GM21447 (cell line): ENCODE data around the gene TRIM71.
A peak's percentile ranks its signal among the peaks of the same experiment; 100 is the strongest.
"Not testable (repeated sequence)": the region's sequence is repeated elsewhere in the genome, so short reads cannot be mapped to it uniquely, and the experiment has no call there.

Source experiments
- ATAC-seq: cut with Tn5 transposase; IDR thresholded peaks from one replicate; pipeline ENCODE4 v1.9.1; 2021; ENCODE audit not compliant: unreplicated experiment

TRIM71 gene

GRCh38 chr3:32886911-32887310 lies 69.1 kb downstream of the TRIM71 start:
- no peak for ATAC-seq

GRCh38 chr3:32888739-32889138 lies 70.9 kb downstream of the TRIM71 start:
- peak; percentile 99 for ATAC-seq

DNA sequence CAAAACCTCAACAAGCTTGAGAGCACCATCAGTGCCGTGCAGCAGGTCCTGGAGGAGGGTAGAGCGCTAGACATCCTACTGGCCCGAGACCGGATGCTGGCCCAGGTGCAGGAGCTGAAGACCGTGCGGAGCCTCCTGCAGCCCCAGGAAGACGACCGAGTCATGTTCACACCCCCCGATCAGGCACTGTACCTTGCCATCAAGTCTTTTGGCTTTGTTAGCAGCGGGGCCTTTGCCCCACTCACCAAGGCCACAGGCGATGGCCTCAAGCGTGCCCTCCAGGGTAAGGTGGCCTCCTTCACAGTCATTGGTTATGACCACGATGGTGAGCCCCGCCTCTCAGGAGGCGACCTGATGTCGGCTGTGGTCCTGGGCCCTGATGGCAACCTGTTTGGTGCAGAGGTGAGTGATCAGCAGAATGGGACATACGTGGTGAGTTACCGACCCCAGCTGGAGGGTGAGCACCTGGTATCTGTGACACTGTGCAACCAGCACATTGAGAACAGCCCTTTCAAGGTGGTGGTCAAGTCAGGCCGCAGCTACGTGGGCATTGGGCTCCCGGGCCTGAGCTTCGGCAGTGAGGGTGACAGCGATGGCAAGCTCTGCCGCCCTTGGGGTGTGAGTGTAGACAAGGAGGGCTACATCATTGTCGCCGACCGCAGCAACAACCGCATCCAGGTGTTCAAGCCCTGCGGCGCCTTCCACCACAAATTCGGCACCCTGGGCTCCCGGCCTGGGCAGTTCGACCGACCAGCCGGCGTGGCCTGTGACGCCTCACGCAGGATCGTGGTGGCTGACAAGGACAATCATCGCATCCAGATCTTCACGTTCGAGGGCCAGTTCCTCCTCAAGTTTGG lies 72.9 kb downstream of the TRIM71 start:
- no peak for ATAC-seq

GRCh38 chr3:32891365-32891764 lies 73.6 kb downstream of the TRIM71 start:
- no peak for ATAC-seq

GRCh38 chr3:32892625-32893598 lies 75.1 kb downstream of the TRIM71 start:
- no peak for ATAC-seq

DNA sequence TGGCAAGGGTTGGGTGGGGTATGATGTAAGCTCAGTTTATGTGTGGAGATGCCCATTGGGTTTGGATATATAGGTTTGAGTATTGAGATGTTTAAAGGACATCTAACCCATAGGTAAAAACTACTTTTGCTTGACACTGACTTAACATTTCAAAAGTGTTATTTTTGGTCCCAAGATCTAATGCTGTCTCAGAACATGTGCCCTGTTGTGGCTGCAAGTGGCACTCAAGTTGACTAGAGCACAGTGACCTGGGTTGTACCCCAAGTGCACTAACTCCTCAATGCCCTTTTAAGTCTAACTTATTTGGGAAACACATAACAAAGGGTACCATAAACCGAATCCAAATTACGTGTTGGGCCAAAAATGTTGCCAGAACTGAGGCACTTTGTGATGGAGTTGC lies 77.2 kb downstream of the TRIM71 start:
- no peak for ATAC-seq

DNA sequence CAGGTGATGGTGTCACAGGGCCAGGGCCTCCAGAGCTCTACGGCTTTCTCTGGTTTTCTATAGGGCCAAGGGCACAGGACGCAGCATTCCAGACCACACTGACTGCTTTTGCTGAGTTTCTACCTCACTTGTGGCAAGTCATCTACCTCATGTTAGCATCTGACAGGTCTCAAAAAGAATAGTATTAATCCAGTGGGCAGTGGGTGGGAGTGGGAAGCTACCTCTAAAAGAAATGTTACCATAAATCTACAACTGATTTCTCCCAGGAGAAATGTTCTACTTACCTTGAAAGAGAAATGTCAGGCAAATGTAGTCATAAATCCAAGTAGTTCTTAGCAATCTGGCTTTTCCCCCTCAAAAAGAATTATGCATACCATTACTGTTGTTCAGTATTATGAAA lies 77.9 kb downstream of the TRIM71 start:
- no peak for ATAC-seq

GRCh38 chr3:32896143-32896542 lies 78.3 kb downstream of the TRIM71 start:
- no peak for ATAC-seq

- ATAC-seq: no peak
Observed at GRCh38 chr3:32897001-32897601, 79.3 kb downstream of the TRIM71 start.

- no peak for ATAC-seq
Observed at GRCh38 chr3:32897981-32898623, 80.3 kb downstream of the TRIM71 start.

DNA sequence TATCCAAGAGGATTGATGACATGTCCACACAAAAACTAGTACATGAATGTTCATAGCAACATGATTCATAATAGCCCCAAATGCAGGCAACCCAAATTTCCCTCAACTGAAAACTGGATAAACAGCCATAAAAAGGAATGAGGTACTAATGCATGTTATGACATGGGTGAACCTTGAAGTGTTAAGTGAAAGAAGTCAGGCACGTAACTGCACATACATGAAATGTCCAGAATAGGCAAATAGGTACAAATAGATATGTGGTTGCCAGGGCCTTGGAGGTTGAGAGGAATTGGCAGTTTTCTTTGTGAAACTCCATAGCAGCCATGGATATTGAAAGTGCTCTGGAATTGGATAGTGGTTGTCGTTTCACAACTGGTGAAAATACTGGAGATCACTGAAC lies 81.5 kb downstream of the TRIM71 start:
- ATAC-seq: no peak

DNA sequence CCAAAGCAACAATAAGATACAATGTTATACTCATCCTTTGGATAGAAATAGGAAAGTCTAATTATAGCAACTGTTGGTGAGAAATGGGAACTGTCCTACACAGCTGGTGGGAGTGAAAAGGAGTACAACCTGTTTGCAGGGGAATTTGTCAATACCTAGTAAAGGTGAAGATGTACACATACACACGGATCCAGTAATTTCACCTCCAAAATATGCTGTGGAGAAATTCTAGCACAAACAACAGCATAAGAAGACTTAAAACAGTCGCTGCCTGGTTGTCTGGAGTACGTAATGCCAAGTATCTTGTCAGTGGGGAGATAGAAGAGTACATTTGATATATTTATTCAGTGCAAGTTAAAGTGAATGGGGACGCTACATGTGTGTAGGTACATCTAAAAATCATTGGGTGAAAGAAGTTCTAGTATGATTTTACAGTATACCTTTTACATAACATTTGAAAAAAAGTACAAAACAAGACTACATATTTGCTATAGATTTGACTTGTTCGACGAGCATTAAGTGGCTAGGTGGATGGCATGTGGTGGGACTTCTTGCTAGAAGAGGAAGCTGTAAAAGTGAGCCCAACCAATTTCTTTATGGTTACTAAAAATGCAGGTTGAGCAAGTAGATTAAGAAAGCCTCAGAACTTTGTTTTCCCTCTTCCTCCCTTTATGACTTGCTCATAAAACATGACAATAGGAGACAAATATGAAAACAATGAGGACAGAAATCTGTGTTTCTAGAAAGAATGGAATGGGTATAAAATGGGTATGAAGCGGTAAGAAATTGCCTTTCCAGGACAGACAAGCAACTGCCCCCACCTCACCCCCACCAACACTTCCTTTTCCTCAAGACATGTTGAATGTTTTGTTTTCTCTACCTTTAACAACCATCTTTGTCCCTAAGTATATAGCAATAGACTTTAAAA lies 83.5 kb downstream of the TRIM71 start:
- ATAC-seq: no peak

GRCh38 chr3:32902887-32903371 lies 85.1 kb downstream of the TRIM71 start:
- ATAC-seq: not testable (repeated sequence)

DNA sequence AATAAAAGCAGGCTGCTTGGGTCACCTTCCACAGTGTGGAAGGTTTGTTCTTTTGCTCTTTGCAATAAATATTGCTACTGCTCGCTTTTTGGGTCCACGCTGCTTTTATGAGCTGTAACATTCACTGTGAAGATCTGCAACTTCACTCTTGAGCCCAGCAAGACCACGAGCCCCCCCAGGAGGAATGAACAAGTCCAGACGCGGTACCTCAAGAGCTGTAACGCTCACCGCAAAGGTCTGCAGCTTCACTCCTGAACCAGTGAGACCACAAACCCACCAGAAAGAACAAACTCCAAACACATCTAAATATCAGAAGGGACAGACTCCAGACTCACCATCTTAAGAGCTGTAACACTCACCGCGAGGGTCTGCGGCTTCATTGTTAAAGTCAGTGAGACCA lies 86.2 kb downstream of the TRIM71 start:
- ATAC-seq: no peak

GRCh38 chr3:32909999-32910398 lies 92.2 kb downstream of the TRIM71 start:
- ATAC-seq: no peak

- ATAC-seq: no peak
Observed at GRCh38 chr3:32910954-32911353, 93.2 kb downstream of the TRIM71 start.

DNA sequence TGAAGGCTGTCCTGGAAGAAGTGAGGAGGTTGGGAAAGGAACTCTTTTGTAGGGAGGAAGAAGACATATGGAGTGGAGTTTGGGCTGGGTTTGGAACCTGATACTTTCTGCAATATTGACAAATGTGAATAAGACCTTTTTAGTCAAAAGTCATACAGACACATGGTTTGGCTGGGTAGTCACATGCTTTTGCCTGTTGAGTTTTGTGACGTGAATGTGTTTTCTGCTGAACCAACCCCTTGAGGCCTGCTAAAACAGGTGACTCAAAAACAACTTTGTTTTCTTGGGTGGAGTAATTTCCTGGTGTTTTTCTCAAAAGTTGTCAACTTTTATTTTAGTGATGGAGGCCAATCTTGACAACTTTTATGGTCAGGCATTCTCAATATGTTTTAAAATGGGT lies 94.2 kb downstream of the TRIM71 start:
- no peak for ATAC-seq

DNA sequence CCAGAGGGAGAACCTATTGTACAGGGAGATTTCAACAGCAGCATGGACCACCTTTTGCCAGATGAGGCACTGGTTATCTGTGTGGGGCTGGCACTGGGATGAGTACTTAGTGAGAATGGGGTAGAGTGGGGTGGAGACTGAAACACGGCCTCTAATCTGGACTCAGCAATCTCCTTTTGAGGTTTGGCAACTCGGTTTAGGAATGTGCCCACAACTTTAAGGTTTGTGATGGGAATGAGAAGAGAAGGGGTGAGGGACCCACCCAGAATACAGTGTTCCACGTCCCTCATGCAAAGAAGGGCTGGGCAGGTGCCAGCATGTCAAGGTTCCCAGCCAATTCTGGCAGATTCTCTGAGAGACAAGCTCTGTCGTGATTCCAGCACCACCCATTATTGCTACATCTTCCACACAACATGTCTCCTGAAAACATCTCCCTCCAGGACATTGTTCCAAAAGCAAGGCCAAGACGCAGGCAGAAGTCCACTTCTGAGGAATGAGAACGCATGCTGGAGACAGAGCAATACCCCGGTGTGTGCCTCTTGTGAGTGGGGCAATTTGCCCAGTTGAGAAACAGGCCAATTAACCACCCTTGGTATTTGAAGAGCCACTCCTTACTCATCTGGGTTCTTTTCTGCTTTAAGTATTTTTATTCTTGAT lies 96.1 kb downstream of the TRIM71 start:
- ATAC-seq: no peak

GRCh38 chr3:32919920-32920319 lies 102.1 kb downstream of the TRIM71 start:
- no peak for ATAC-seq
